Thyroid gland (tissue), 4 donors: ENCODE data around the gene ECSCR. TPM values are rescaled to one million over a fixed set of nuclear protein-coding genes. Genes with fewer than 3 reads are reported as not detected.

Experiments used
- DNase-seq, 2 donors: peaks; one replicate each; pipeline ENCODE4 v3.0.0-alpha.2; 2019
- H3K27ac ChIP-seq, 3 donors: fragments of 200-600 bp; sonication (generic); 1 replicate in 2 of 3; 2 replicates in 1 of 3; pipeline ENCODE4 v1.5.1; 2016 to 2019; ENCODE audit warnings: mild to moderate bottlenecking in 1 of 3, moderate library complexity in 1 of 3
- H3K27me3 ChIP-seq: fragments of 200-600 bp; sonication (generic); one replicate; pipeline ENCODE4 v1.5.1; 2019
- H3K36me3 ChIP-seq, 2 donors: fragments of 200-600 bp; sonication (generic); one replicate each; pipeline ENCODE4 v1.5.1; 2016 to 2019
- H3K4me1 ChIP-seq, 2 donors: fragments of 200-600 bp; sonication (generic); one replicate each; pipeline ENCODE4 v1.5.1; 2017 to 2019
- H3K4me3 ChIP-seq, 3 donors: fragments of 200-600 bp; sonication (generic); replicated peaks in 1 of 3; 1 replicate in 2 of 3; 2 replicates in 1 of 3; pipeline ENCODE4 v1.5.1; 2016; ENCODE audit warnings: mild to moderate bottlenecking in 1 of 3
- H3K9me3 ChIP-seq: fragments of 200-600 bp; sonication (generic); one replicate; pipeline ENCODE4 v1.5.1; 2017
- POLR2A ChIP-seq, 2 donors: fragments of 450-650 bp; IDR thresholded peaks; one replicate each; pipeline ENCODE4 v1.6.1; 2017; ENCODE audit warnings: antibody characterized with exemption in 2 of 2, mild to moderate bottlenecking in 2 of 2, moderate library complexity in 1 of 2
- WGBS, 2 donors: methylation state at CpG; one replicate each; pipeline ENCODE4 v1.1.5; 2017; 5-methylcytosine and 5-hydroxymethylcytosine counted together
- intact Hi-C: fragments of 100-400 bp; cut with DNase I; formaldehyde crosslinking; loops from one replicate; pipeline ENCODE4 v1.15.1; 2023
- total RNA-seq, 4 donors: library from RNA; depleted of rRNA; stranded (reverse); fragments of >200 nt; gene quantifications; one replicate each; pipeline ENCODE4 v1.2.3, GENCODE V29; 2016
- TF ChIP-seq, protein P1 (sequence below), 6 experiments: fragments of 200-600 bp in 3 of 6; fragments of 450-650 bp in 3 of 6; sonication (generic) in 3 of 6; IDR thresholded peaks; one replicate each; pipeline ENCODE4 v1.5.1; 2016 to 2019; ENCODE audit warnings: antibody characterized with exemption in 6 of 6, mild to moderate bottlenecking in 2 of 6, inconsistent platforms in 1 of 6, moderate library complexity in 1 of 6

ECSCR gene
- total RNA-seq, 4 donors from 2014 or later: 26.7 to 46.2 (median 31.4) TPM

DNA sequence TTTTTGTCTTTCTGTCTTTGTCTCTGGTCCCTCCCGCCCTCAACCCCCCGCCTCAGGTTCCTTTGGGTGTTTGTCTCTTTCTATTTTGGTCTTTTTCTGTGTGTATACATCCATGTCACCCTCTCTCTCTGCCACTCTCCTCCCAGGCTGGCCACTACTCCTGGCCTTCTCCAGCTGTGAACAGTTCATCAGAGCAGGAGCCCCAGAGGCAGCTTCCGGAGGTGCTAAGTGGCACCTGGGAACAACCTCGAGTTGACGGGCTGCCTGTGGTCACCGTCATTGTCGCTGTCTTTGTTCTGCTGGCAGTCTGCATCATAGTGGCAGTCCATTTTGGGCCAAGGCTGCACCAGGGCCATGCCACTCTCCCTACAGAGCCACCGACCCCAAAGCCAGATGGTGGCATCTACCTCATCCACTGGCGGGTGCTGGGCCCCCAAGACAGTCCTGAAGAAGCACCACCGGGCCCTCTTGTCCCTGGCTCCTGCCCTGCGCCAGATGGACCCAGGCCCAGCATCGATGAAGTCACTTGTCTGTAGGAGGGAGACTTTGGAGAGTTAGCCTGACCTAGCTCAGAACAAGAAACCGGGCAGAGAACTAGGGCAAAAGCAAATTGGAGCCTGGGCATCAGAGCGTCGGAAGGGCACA is 10.0 kb upstream of the ECSCR start:
- WGBS, 2 donors: 83 to 85% methylated on average over 11 to 15 of the region's 15 CpGs
- peak overlapping the region in 2 of 3 donors; percentile 27 to 29 for H3K27ac ChIP-seq
- H3K4me1 ChIP-seq: peaks cover 0 to 21% of the 10 kb centered on the region in 2 donors
- TF ChIP-seq, protein P1, sequence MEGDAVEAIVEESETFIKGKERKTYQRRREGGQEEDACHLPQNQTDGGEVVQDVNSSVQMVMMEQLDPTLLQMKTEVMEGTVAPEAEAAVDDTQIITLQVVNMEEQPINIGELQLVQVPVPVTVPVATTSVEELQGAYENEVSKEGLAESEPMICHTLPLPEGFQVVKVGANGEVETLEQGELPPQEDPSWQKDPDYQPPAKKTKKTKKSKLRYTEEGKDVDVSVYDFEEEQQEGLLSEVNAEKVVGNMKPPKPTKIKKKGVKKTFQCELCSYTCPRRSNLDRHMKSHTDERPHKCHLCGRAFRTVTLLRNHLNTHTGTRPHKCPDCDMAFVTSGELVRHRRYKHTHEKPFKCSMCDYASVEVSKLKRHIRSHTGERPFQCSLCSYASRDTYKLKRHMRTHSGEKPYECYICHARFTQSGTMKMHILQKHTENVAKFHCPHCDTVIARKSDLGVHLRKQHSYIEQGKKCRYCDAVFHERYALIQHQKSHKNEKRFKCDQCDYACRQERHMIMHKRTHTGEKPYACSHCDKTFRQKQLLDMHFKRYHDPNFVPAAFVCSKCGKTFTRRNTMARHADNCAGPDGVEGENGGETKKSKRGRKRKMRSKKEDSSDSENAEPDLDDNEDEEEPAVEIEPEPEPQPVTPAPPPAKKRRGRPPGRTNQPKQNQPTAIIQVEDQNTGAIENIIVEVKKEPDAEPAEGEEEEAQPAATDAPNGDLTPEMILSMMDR (IDR thresholded peaks at IDR 0.05): no peak
- no peak for TF ChIP-seq POLR2A (IDR thresholded peaks at IDR 0.05)
- intact Hi-C loops: no loop called here
- DNase-seq: no peak
- no peaks in the 10 kb centered on the region for H3K9me3 ChIP-seq
- H3K4me3 ChIP-seq: no peak overlapping the region
- H3K27me3 ChIP-seq: no peaks in the 10 kb centered on the region
- H3K36me3 ChIP-seq: peaks cover 0 to 4% of the 10 kb centered on the region in 2 donors

DNA sequence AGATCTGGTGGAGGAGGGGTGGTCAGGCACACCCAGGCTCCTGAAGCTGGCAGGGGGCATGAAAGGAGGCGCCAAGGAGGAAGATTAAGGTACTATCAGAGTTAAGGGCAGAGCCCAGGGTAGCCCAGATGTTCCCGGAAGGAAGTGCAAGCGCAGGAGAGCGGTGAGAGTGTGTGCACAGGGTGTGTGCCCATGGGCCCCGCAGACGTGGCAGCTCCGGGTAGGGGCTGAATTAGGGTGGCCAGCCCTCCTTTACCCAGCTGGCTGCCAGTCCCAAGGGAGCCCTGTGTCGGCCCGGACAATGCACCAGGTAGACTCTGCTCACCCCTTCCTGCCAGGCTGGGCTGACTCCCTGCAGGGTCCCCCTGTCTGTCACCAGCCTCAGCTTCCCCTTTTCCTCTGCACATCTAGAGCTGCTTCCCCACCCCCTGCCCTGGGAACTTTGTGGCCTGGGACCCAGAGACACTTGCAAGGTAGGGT is 8.3 kb upstream of the ECSCR start, which contains the start of gene SMIM33:
Gene SMIM33, plus strand, starts transcription at position 184 of the 480 bp plus-strand sequence. Its CDS starts 118 bp downstream, at position 302.
- intact Hi-C loops: no loop called here
- peaks cover 0 to 21% of the 10 kb centered on the region in 2 donors for H3K4me1 ChIP-seq
- H3K27ac ChIP-seq: no peak within 1 kb of the TSS
- TF ChIP-seq, protein P1 (IDR thresholded peaks at IDR 0.05): no peak
- TF ChIP-seq POLR2A (IDR thresholded peaks at IDR 0.05): no peak
- H3K36me3 ChIP-seq: no peaks in the 10 kb centered on the region
- WGBS, 2 donors: 78 to 83% methylated on average over 8 to 9 of the region's 9 CpGs
- H3K9me3 ChIP-seq: no peaks in the 10 kb centered on the region
- no peak within 1 kb of the TSS for H3K4me3 ChIP-seq
- no peak for DNase-seq
- H3K27me3 ChIP-seq: no peaks in the 10 kb centered on the region

DNA sequence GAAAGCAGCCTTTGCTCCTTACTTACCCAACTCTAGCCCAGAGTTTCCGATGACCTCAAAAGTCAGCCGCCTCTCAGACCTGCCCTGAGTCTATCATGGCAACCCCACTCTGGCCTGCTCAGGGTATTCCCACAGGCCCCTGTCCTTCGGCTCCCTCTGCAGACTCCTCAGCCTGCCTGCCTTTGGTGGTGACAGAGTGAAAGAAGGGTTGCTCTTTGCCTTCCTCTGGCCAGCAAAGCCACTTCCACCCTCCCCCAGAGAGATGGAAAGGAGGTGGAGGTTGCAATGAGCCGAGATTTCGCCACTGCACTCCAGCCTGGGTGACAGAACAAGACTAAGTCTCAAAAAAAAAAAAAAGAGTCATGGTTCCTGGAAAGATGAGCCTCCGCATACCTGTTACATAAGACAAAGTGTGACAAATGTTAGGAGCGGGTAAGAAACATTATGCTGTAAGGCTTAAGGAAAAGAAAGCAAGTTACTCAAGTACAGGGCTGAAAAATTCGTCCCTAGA is 5.9 kb upstream of the ECSCR start:
- Histone ChIP-seq H3K4me1 (peaks cover 0 to 6% of the 10 kb centered on the region in 2 donors), H3K36me3 (no peaks in the 10 kb centered on the region), H3K4me3 (no peak overlapping the region), H3K27me3 (no peaks in the 10 kb centered on the region), H3K27ac (no peak overlapping the region), H3K9me3 (no peaks in the 10 kb centered on the region)
- intact Hi-C loops: no loop called here
- TF ChIP-seq, protein P1 (IDR thresholded peaks at IDR 0.05): no peak
- no peak for TF ChIP-seq POLR2A (IDR thresholded peaks at IDR 0.05)
- no peak for DNase-seq
- WGBS, 2 donors: 75 to 85% methylated on average over 8 of the region's 8 CpGs

DNA sequence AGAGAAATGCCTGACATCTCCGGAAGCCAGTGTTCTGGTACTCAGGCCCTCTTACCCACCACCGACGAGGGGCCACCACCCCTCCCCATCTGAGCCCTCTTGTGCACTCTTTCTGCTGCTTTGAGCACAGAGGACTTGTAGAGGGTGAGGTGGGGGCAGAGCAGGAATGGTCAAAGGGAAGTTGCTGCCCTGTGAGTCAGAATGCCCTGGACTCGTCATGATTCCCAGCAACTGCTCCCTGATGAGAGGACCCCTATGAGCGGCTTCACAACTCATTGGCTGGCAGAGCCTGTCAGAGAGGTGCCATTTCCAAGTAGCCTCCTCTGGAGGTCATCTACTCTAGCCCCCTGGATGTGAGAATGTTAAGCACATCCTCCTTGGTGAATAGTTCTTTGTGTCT is 845 bp downstream of the ECSCR start:
- Histone ChIP-seq H3K4me3 (peak overlapping the region in 1 of 3 donors; percentile 12), H3K4me1 (no peaks in the 10 kb centered on the region), H3K27ac (peak overlapping the region in 2 of 3 donors; percentile 63 to 66), H3K9me3 (no peaks in the 10 kb centered on the region), H3K36me3 (no peaks in the 10 kb centered on the region), H3K27me3 (no peaks in the 10 kb centered on the region)
- TF ChIP-seq, protein P1 (IDR thresholded peaks at IDR 0.05): no peak
- no peak for TF ChIP-seq POLR2A (IDR thresholded peaks at IDR 0.05)
- intact Hi-C loops: no loop called here
- DNase-seq: no peak
- WGBS, 2 donors: 58 to 70% methylated on average over 5 of the region's 5 CpGs

DNA sequence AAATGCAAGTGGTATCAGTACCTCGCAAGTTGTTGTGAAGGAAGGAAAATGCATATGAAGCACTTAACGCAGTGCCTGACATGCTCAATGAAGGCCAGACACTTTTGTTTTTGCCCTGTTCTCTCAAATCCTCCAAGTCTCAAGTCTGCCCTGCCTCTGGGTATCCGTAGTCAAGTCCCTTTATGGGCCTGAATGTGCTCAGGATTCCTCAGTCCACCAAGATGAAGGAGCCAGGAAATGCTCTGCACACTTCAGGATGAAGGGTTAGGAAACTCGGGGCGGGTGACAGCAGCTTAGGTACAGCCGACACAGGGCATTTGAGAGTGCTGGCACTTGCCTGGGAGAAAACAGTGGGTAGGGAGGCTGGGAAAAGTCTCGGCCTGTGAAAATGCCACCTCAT is 1.4 kb downstream of the ECSCR start:
- 80 to 83% methylated on average over 7 of the region's 7 CpGs for WGBS, 2 donors
- Histone ChIP-seq H3K4me3 (no peak overlapping the region), H3K27me3 (no peaks in the 10 kb centered on the region), H3K4me1 (no peaks in the 10 kb centered on the region), H3K36me3 (no peaks in the 10 kb centered on the region), H3K27ac (peak overlapping the region in 2 of 3 donors; percentile 63 to 66), H3K9me3 (no peaks in the 10 kb centered on the region)
- no peak for DNase-seq
- TF ChIP-seq POLR2A (IDR thresholded peaks at IDR 0.05): no peak
- TF ChIP-seq, protein P1 (IDR thresholded peaks at IDR 0.05): no peak
- intact Hi-C loops: no loop called here
